Memory B cell (primary cell): ENCODE results near the gene EPG5.
A peak's percentile ranks its signal among the peaks of the same experiment; 100 is the strongest.
"Not testable (repeated sequence)": the region's sequence is repeated elsewhere in the genome, so short reads cannot be mapped to it uniquely, and the experiment has no call there.

Experiments
- ATAC-seq: fragments of 150-1000 bp; cut with Tn5 transposase; 2 replicates; pipeline ENCODE4 v1.10.0; 2021; ENCODE audit warnings: low read depth, mild to moderate bottlenecking, moderate library complexity
- DNase-seq, 2 donors: peaks; one replicate each; pipeline ENCODE4 v3.0.0; 2022; ENCODE audit warnings: low spot score in 2 of 2
- H3K27ac Mint-ChIP-seq: one replicate; pipeline ENCODE4 v1.8.0; 2022; ENCODE audit warnings: mild to moderate bottlenecking, moderate library complexity, mixed read lengths
- H3K27me3 Mint-ChIP-seq: one replicate; pipeline ENCODE4 v1.8.0; 2022; ENCODE audit warnings: mixed read lengths
- H3K36me3 Mint-ChIP-seq: one replicate; pipeline ENCODE4 v1.8.0; 2022; ENCODE audit warnings: mild to moderate bottlenecking, mixed read lengths
- H3K4me1 Mint-ChIP-seq: one replicate; pipeline ENCODE4 v1.8.0; 2022; ENCODE audit warnings: mixed read lengths
- H3K4me3 Mint-ChIP-seq: one replicate; pipeline ENCODE4 v1.8.0; 2022; ENCODE audit warnings: mild to moderate bottlenecking, moderate library complexity, mixed read lengths
- H3K9me3 Mint-ChIP-seq: one replicate; pipeline ENCODE4 v1.8.0; 2022; ENCODE audit warnings: mixed read lengths

The EPG5 gene

GRCh38 chr18:45997700-45998151, 30.6 kb upstream of the EPG5 start:
- Mint-ChIP-seq H3K4me1 (peaks cover 7% of the 10 kb centered on the region), H3K27me3 (no peaks in the 10 kb centered on the region), H3K36me3 (no peaks in the 10 kb centered on the region), H3K27ac (no peak overlapping the region), H3K9me3 (peaks cover 4% of the 10 kb centered on the region), H3K4me3 (no peak overlapping the region)
- DNase-seq (no peak), ATAC-seq (peak; percentile 21)

- no peaks in the 10 kb centered on the region for H3K9me3 Mint-ChIP-seq
- DNase-seq, result no peak
- H3K36me3 Mint-ChIP-seq, result no peaks in the 10 kb centered on the region
- no peak overlapping the region for H3K4me3 Mint-ChIP-seq
- H3K27ac Mint-ChIP-seq, result no peak overlapping the region
- H3K4me1 Mint-ChIP-seq, result peaks cover 7% of the 10 kb centered on the region
- no peaks in the 10 kb centered on the region for H3K27me3 Mint-ChIP-seq
- no peak for ATAC-seq
Observed at GRCh38 chr18:45995461-45995860, 28.3 kb upstream of the EPG5 start.

- Mint-ChIP-seq H3K4me1 (peaks cover 5% of the 10 kb centered on the region), H3K27ac (no peak overlapping the region), H3K9me3 (no peaks in the 10 kb centered on the region), H3K27me3 (peaks cover 2% of the 10 kb centered on the region), H3K36me3 (peaks cover 2% of the 10 kb centered on the region), H3K4me3 (no peak overlapping the region)
- ATAC-seq, result no peak
- DNase-seq, result no peak
Observed at GRCh38 chr18:45993438-45993837, 26.3 kb upstream of the EPG5 start.

GRCh38 chr18:45992527-45992926, 25.4 kb upstream of the EPG5 start:
- DNase-seq, H3K9me3 Mint-ChIP-seq, ATAC-seq, H3K4me3 Mint-ChIP-seq, H3K27me3 Mint-ChIP-seq, H3K36me3 Mint-ChIP-seq, H3K27ac Mint-ChIP-seq, H3K4me1 Mint-ChIP-seq: not testable (repeated sequence)

GRCh38 chr18:45991788-45992187, 24.7 kb upstream of the EPG5 start:
- ATAC-seq, result no peak
- Mint-ChIP-seq H3K9me3 (no peaks in the 10 kb centered on the region), H3K27me3 (peaks cover 6% of the 10 kb centered on the region), H3K4me1 (no peaks in the 10 kb centered on the region), H3K4me3 (no peak overlapping the region), H3K36me3 (peaks cover 2% of the 10 kb centered on the region), H3K27ac (no peak overlapping the region)
- DNase-seq, result no peak

- ATAC-seq, result no peak
- no peak for DNase-seq
- H3K4me3 Mint-ChIP-seq, result no peak overlapping the region
- no peaks in the 10 kb centered on the region for H3K4me1 Mint-ChIP-seq
- H3K9me3 Mint-ChIP-seq, result no peaks in the 10 kb centered on the region
- peaks cover 2% of the 10 kb centered on the region for H3K36me3 Mint-ChIP-seq
- H3K27me3 Mint-ChIP-seq, result peaks cover 13% of the 10 kb centered on the region
- no peak overlapping the region for H3K27ac Mint-ChIP-seq
Observed at GRCh38 chr18:45984546-45985235, 17.6 kb upstream of the EPG5 start.

GRCh38 chr18:45981821-45982220, 14.7 kb upstream of the EPG5 start:
- H3K9me3 Mint-ChIP-seq, result no peaks in the 10 kb centered on the region
- ATAC-seq, result no peak
- H3K4me3 Mint-ChIP-seq, result no peak overlapping the region
- H3K36me3 Mint-ChIP-seq, result no peaks in the 10 kb centered on the region
- DNase-seq, result no peak
- peaks cover 7% of the 10 kb centered on the region for H3K27me3 Mint-ChIP-seq
- H3K4me1 Mint-ChIP-seq, result no peaks in the 10 kb centered on the region
- H3K27ac Mint-ChIP-seq, result no peak overlapping the region

- H3K27ac Mint-ChIP-seq, result no peak overlapping the region
- no peak for ATAC-seq
Observed at GRCh38 chr18:45980229-45980628, 13.1 kb upstream of the EPG5 start.

GRCh38 chr18:45978084-45978483, 11.0 kb upstream of the EPG5 start:
- Mint-ChIP-seq H3K4me3 (no peak overlapping the region), H3K36me3 (no peaks in the 10 kb centered on the region), H3K9me3 (no peaks in the 10 kb centered on the region), H3K4me1 (peaks cover 6% of the 10 kb centered on the region), H3K27ac (no peak overlapping the region), H3K27me3 (peaks cover 7% of the 10 kb centered on the region)
- DNase-seq (no peak), ATAC-seq (no peak)

More at GRCh38 chr18:45980229-45980628, 13.1 kb upstream of the EPG5 start:
- Mint-ChIP-seq H3K36me3 (no peaks in the 10 kb centered on the region), H3K4me3 (no peak overlapping the region), H3K9me3 (no peaks in the 10 kb centered on the region), H3K4me1 (no peaks in the 10 kb centered on the region), H3K27me3 (peaks cover 7% of the 10 kb centered on the region)
- DNase-seq, result no peak

GRCh38 chr18:45976974-45977373, 9.8 kb upstream of the EPG5 start:
- peaks cover 6% of the 10 kb centered on the region for H3K4me1 Mint-ChIP-seq
- H3K27me3 Mint-ChIP-seq, result peaks cover 2% of the 10 kb centered on the region
- H3K9me3 Mint-ChIP-seq, result no peaks in the 10 kb centered on the region
- no peak for ATAC-seq
- DNase-seq, result no peak
- no peaks in the 10 kb centered on the region for H3K36me3 Mint-ChIP-seq
- H3K4me3 Mint-ChIP-seq, result no peak overlapping the region
- H3K27ac Mint-ChIP-seq, result no peak overlapping the region

GRCh38 chr18:45976566-45976965, 9.4 kb upstream of the EPG5 start:
- H3K36me3 Mint-ChIP-seq, result no peaks in the 10 kb centered on the region
- ATAC-seq (no peak), DNase-seq (no peak)
- peaks cover 6% of the 10 kb centered on the region for H3K4me1 Mint-ChIP-seq
- no peak overlapping the region for H3K27ac Mint-ChIP-seq
- no peaks in the 10 kb centered on the region for H3K9me3 Mint-ChIP-seq
- no peaks in the 10 kb centered on the region for H3K27me3 Mint-ChIP-seq
- no peak overlapping the region for H3K4me3 Mint-ChIP-seq

- Mint-ChIP-seq H3K4me3 (no peak overlapping the region), H3K27me3 (no peaks in the 10 kb centered on the region), H3K27ac (peak overlapping the region; percentile 17), H3K4me1 (peaks cover 6% of the 10 kb centered on the region), H3K9me3 (no peaks in the 10 kb centered on the region), H3K36me3 (no peaks in the 10 kb centered on the region)
- peak; percentile 74 for ATAC-seq
- peak; percentile 30 to 41 for DNase-seq
Observed at GRCh38 chr18:45974088-45974536, 7.0 kb upstream of the EPG5 start.

- DNase-seq, H3K9me3 Mint-ChIP-seq, ATAC-seq, H3K27me3 Mint-ChIP-seq, H3K27ac Mint-ChIP-seq: not testable (repeated sequence)
- peaks cover 21% of the 10 kb centered on the region for H3K36me3 Mint-ChIP-seq
- H3K4me1 Mint-ChIP-seq, result peaks cover 38% of the 10 kb centered on the region
- H3K4me3 Mint-ChIP-seq, result peak overlapping the region; percentile 60
Observed at GRCh38 chr18:45964913-45965312, 2.2 kb downstream of the EPG5 start.

GRCh38 chr18:45962866-45963265, 4.3 kb downstream of the EPG5 start:
- Mint-ChIP-seq H3K9me3 (no peaks in the 10 kb centered on the region), H3K36me3 (peaks cover 23% of the 10 kb centered on the region), H3K4me3 (no peak overlapping the region), H3K4me1 (peaks cover 38% of the 10 kb centered on the region), H3K27me3 (no peaks in the 10 kb centered on the region), H3K27ac (peak overlapping the region; percentile 84)
- DNase-seq (no peak), ATAC-seq (no peak)

GRCh38 chr18:45962461-45962860, 4.7 kb downstream of the EPG5 start:
- Mint-ChIP-seq H3K9me3 (no peaks in the 10 kb centered on the region), H3K4me3 (no peak overlapping the region), H3K27me3 (no peaks in the 10 kb centered on the region), H3K36me3 (peaks cover 23% of the 10 kb centered on the region), H3K4me1 (peaks cover 38% of the 10 kb centered on the region), H3K27ac (no peak overlapping the region)
- ATAC-seq (peak; percentile 9), DNase-seq (no peak)
